ENCODE measurements around the gene PRPF4.

GRCh38 chr9:113246928-113247327 lies 28.5 kb upstream of the PRPF4 start:
- TF ChIP-seq, protein P1, sequence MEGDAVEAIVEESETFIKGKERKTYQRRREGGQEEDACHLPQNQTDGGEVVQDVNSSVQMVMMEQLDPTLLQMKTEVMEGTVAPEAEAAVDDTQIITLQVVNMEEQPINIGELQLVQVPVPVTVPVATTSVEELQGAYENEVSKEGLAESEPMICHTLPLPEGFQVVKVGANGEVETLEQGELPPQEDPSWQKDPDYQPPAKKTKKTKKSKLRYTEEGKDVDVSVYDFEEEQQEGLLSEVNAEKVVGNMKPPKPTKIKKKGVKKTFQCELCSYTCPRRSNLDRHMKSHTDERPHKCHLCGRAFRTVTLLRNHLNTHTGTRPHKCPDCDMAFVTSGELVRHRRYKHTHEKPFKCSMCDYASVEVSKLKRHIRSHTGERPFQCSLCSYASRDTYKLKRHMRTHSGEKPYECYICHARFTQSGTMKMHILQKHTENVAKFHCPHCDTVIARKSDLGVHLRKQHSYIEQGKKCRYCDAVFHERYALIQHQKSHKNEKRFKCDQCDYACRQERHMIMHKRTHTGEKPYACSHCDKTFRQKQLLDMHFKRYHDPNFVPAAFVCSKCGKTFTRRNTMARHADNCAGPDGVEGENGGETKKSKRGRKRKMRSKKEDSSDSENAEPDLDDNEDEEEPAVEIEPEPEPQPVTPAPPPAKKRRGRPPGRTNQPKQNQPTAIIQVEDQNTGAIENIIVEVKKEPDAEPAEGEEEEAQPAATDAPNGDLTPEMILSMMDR (IDR thresholded peaks at IDR 0.05; ENCODE audit: low read depth, low read length) = no peak
- no peak for TF ChIP-seq POLR2A (IDR thresholded peaks at IDR 0.05; ENCODE audit: extremely low read depth, insufficient read length)
- TF ChIP-seq, protein P2, sequence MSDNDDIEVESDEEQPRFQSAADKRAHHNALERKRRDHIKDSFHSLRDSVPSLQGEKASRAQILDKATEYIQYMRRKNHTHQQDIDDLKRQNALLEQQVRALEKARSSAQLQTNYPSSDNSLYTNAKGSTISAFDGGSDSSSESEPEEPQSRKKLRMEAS (IDR thresholded peaks at IDR 0.05; ENCODE audit: low read depth, low read length) = no peak
- no peak for TF ChIP-seq MYC (IDR thresholded peaks at IDR 0.05; ENCODE audit: low read depth, low read length)

All from NB4 (cell line).